Liver (tissue), 9 donors: ENCODE results near the gene NBAS. TPM values are rescaled to one million over a fixed set of nuclear protein-coding genes. Genes with fewer than 3 reads are reported as not detected.

Source experiments
- DNase-seq: peaks from one replicate; pipeline ENCODE4 v3.0.0-alpha.2; 2017; ENCODE audit warnings: low spot score
- H3K27ac ChIP-seq, 2 donors: one replicate each; pipeline ENCODE4 v1.7.0; 2013; ENCODE audit warnings: inconsistent platforms in 2 of 2, low read length in 2 of 2, control low read depth in 1 of 2, low read depth in 1 of 2, mild to moderate bottlenecking in 1 of 2
- H3K27me3 ChIP-seq, 4 donors: one replicate each; pipeline versions ENCODE4 v1.6.1 to v1.7.0; 2013; ENCODE audit warnings: low read length in 3 of 4, inconsistent platforms in 1 of 4, mild to moderate bottlenecking in 1 of 4, moderate library complexity in 1 of 4; ENCODE audit not compliant: control insufficient read depth in 4 of 4, insufficient read depth in 4 of 4
- H3K36me3 ChIP-seq, 4 donors: one replicate each; pipeline versions ENCODE4 v1.6.1 to v1.7.0; 2013; ENCODE audit warnings: low read length in 3 of 4, mild to moderate bottlenecking in 3 of 4, low read depth in 1 of 4, moderate library complexity in 1 of 4; ENCODE audit not compliant: control insufficient read depth in 4 of 4, insufficient read depth in 3 of 4
- H3K4me1 ChIP-seq, 4 donors: one replicate each; pipeline versions ENCODE4 v1.6.1 to v1.7.0; 2013; ENCODE audit warnings: low read length in 3 of 4, mild to moderate bottlenecking in 3 of 4, moderate library complexity in 1 of 4; ENCODE audit not compliant: control insufficient read depth in 4 of 4, insufficient read depth in 4 of 4
- H3K4me3 ChIP-seq, 3 donors: one replicate each; pipeline versions ENCODE4 v1.6.1 to v1.7.0; 2013; ENCODE audit warnings: low read length in 3 of 3, control low read depth in 1 of 3, low read depth in 1 of 3, mild to moderate bottlenecking in 1 of 3
- H3K9ac ChIP-seq, 2 donors: one replicate each; pipeline ENCODE4 v1.7.0; 2013; ENCODE audit warnings: low read length in 2 of 2, mild to moderate bottlenecking in 2 of 2, moderate library complexity in 2 of 2, control low read depth in 1 of 2, low read depth in 1 of 2
- H3K9me3 ChIP-seq, 4 donors: one replicate each; pipeline versions ENCODE4 v1.6.1 to v1.7.0; 2013; ENCODE audit warnings: low read length in 3 of 4; ENCODE audit not compliant: control insufficient read depth in 4 of 4
- ATF3 ChIP-seq: IDR thresholded peaks from 2 replicates; pipeline ENCODE4 v1.6.1; 2016; ENCODE audit warnings: antibody characterized with exemption
- EGR1 ChIP-seq, 2 donors: IDR thresholded peaks; 2 replicates each; pipeline ENCODE4 v1.6.1; 2016 to 2018; ENCODE audit warnings: antibody characterized with exemption in 2 of 2, low read depth in 2 of 2
- FOXA1 ChIP-seq: IDR thresholded peaks from 2 replicates; pipeline ENCODE4 v1.6.1; 2016; ENCODE audit warnings: antibody characterized with exemption
- FOXA2 ChIP-seq: IDR thresholded peaks from 2 replicates; pipeline ENCODE4 v1.6.1; 2016; ENCODE audit warnings: antibody characterized with exemption
- GABPA ChIP-seq, 2 donors: IDR thresholded peaks in 1 of 2; conservative IDR thresholded peaks in 1 of 2; 2 replicates each; pipeline ENCODE4 v1.6.1; 2016; ENCODE audit warnings: antibody characterized with exemption in 2 of 2, mild to moderate bottlenecking in 1 of 2, moderate library complexity in 1 of 2
- HNF4A ChIP-seq, 2 donors: conservative IDR thresholded peaks; 2 replicates each; pipeline ENCODE4 v1.6.1; 2016; ENCODE audit warnings: antibody characterized with exemption in 2 of 2, mild to moderate bottlenecking in 2 of 2
- HNF4G ChIP-seq: IDR thresholded peaks from 2 replicates; pipeline ENCODE4 v1.6.1; 2016; ENCODE audit warnings: antibody characterized with exemption
- JUND ChIP-seq, 2 donors: IDR thresholded peaks; 2 replicates each; pipeline ENCODE4 v1.6.1; 2016; ENCODE audit warnings: antibody characterized with exemption in 2 of 2
- NR2F2 ChIP-seq: IDR thresholded peaks from 2 replicates; pipeline ENCODE4 v1.6.1; 2016; ENCODE audit warnings: antibody characterized with exemption
- RAD21 ChIP-seq, 2 donors: IDR thresholded peaks; 2 replicates each; pipeline ENCODE4 v1.6.1; 2016; ENCODE audit warnings: antibody characterized with exemption in 2 of 2, mild to moderate bottlenecking in 2 of 2
- RXRA ChIP-seq, 2 donors: IDR thresholded peaks; 2 replicates each; pipeline ENCODE4 v1.6.1; 2017 to 2018; ENCODE audit warnings: antibody characterized with exemption in 2 of 2, mild to moderate bottlenecking in 1 of 2
- SP1 ChIP-seq: IDR thresholded peaks from 2 replicates; pipeline ENCODE4 v1.6.1; 2018; ENCODE audit warnings: antibody characterized with exemption, mild to moderate bottlenecking
- TAF1 ChIP-seq: conservative IDR thresholded peaks from 2 replicates; pipeline ENCODE4 v1.6.1; 2016; ENCODE audit warnings: antibody characterized with exemption, mild to moderate bottlenecking
- YY1 ChIP-seq: IDR thresholded peaks from 2 replicates; pipeline ENCODE4 v1.6.1; 2016; ENCODE audit warnings: antibody characterized with exemption, mild to moderate bottlenecking
- ZBTB33 ChIP-seq: IDR thresholded peaks from 2 replicates; pipeline ENCODE4 v1.6.1; 2016; ENCODE audit warnings: antibody characterized with exemption
- WGBS: extraction: QIAGEN DNeasy Blood & Tissue Kit; methylation state at CpG from one replicate; pipeline ENCODE4 v1.1.7; 2013; 5-methylcytosine and 5-hydroxymethylcytosine counted together
- polyA plus RNA-seq, 2 donors: library from polyadenylated mRNA; stranded (reverse) in 1 of 2; unstranded in 1 of 2; fragments of 200-250 nt in 1 of 2; fragments of >200 nt in 1 of 2; fragmentation: Nextera tagmentation in 1 of 2; extraction: Ambion mirVana in 1 of 2; gene quantifications; one replicate each; pipeline versions ENCODE4 v1.2.1 to v1.2.3, GENCODE V29; 2013 to 2015
- total RNA-seq, 2 donors: library from RNA; depleted of rRNA; stranded (reverse); fragments of >200 nt; gene quantifications; one replicate each; pipeline ENCODE4 v1.2.3, GENCODE V29; 2014
- TF ChIP-seq, protein P1 (sequence below): fragments of 150-350 bp; IDR thresholded peaks from 2 replicates; pipeline ENCODE4 v1.5.1; 2017; ENCODE audit warnings: improper control_type of control experiment, low read depth, low read length; ENCODE audit not compliant: missing input control
- TF ChIP-seq, protein P2 (sequence below): IDR thresholded peaks from 2 replicates; pipeline ENCODE4 v1.6.1; 2016; ENCODE audit warnings: antibody characterized with exemption, mild to moderate bottlenecking
- TF ChIP-seq, protein P3 (sequence below): IDR thresholded peaks from 2 replicates; pipeline ENCODE4 v1.6.1; 2016; ENCODE audit warnings: antibody characterized with exemption
- donor health status: healthy.
- donor health status: healthy.
- donor health status: healthy.
- donor health status: healthy.
- donor health status: healthy.

Gene NBAS
- total and polyA plus RNA-seq, 4 donors: 10.5 to 40.0 (median 18.9) TPM

DNA sequence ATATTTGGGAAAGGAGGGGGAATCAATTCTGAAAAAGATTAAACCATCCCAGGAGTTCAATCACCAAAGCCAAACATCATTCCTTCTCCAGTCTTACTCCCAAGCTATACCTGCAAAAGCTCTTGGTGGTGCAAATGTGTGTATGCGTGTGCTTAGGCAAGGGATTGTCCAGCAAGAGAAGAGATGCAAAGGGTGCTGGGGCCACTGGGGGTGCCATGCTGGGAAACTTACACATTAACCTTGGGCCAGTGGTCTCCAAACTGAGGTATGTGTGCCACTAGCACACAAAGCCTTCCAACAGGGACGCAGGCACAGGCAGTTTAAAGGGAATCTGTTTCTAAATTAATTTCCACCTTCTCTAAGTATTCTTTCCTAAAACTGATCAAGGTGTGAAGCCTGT, 307.9 kb downstream of the NBAS start:
- H3K27ac ChIP-seq: no peak overlapping the region
- no peaks in the 10 kb centered on the region for H3K36me3 ChIP-seq
- no peak overlapping the region for H3K9ac ChIP-seq
- no peaks in the 10 kb centered on the region for H3K4me1 ChIP-seq
- DNase-seq: no peak
- no peak for TF ChIP-seq ZBTB33
- TF ChIP-seq, protein P1, sequence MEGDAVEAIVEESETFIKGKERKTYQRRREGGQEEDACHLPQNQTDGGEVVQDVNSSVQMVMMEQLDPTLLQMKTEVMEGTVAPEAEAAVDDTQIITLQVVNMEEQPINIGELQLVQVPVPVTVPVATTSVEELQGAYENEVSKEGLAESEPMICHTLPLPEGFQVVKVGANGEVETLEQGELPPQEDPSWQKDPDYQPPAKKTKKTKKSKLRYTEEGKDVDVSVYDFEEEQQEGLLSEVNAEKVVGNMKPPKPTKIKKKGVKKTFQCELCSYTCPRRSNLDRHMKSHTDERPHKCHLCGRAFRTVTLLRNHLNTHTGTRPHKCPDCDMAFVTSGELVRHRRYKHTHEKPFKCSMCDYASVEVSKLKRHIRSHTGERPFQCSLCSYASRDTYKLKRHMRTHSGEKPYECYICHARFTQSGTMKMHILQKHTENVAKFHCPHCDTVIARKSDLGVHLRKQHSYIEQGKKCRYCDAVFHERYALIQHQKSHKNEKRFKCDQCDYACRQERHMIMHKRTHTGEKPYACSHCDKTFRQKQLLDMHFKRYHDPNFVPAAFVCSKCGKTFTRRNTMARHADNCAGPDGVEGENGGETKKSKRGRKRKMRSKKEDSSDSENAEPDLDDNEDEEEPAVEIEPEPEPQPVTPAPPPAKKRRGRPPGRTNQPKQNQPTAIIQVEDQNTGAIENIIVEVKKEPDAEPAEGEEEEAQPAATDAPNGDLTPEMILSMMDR: no peak
- no peak for TF ChIP-seq FOXA2
- no peak for TF ChIP-seq HNF4A (conservative IDR thresholded peaks at IDR 0.05)
- no peak for TF ChIP-seq FOXA1
- no peak for TF ChIP-seq RAD21 (IDR thresholded peaks at IDR 0.05)
- TF ChIP-seq NR2F2: no peak
- no peak for TF ChIP-seq JUND (IDR thresholded peaks at IDR 0.05)
- TF ChIP-seq HNF4G: no peak
- no peak for TF ChIP-seq GABPA (IDR thresholded peaks at IDR 0.05 in 1 of 2, conservative IDR thresholded peaks at IDR 0.05 in 1 of 2)
- TF ChIP-seq, protein P2, sequence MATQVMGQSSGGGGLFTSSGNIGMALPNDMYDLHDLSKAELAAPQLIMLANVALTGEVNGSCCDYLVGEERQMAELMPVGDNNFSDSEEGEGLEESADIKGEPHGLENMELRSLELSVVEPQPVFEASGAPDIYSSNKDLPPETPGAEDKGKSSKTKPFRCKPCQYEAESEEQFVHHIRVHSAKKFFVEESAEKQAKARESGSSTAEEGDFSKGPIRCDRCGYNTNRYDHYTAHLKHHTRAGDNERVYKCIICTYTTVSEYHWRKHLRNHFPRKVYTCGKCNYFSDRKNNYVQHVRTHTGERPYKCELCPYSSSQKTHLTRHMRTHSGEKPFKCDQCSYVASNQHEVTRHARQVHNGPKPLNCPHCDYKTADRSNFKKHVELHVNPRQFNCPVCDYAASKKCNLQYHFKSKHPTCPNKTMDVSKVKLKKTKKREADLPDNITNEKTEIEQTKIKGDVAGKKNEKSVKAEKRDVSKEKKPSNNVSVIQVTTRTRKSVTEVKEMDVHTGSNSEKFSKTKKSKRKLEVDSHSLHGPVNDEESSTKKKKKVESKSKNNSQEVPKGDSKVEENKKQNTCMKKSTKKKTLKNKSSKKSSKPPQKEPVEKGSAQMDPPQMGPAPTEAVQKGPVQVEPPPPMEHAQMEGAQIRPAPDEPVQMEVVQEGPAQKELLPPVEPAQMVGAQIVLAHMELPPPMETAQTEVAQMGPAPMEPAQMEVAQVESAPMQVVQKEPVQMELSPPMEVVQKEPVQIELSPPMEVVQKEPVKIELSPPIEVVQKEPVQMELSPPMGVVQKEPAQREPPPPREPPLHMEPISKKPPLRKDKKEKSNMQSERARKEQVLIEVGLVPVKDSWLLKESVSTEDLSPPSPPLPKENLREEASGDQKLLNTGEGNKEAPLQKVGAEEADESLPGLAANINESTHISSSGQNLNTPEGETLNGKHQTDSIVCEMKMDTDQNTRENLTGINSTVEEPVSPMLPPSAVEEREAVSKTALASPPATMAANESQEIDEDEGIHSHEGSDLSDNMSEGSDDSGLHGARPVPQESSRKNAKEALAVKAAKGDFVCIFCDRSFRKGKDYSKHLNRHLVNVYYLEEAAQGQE: no peak
- TF ChIP-seq SP1: no peak
- no peak for TF ChIP-seq TAF1
- no peak for TF ChIP-seq EGR1 (IDR thresholded peaks at IDR 0.05; ENCODE audit: low read depth in 2 of 2)
- TF ChIP-seq YY1: no peak
- TF ChIP-seq RXRA (IDR thresholded peaks at IDR 0.05): no peak
- TF ChIP-seq, protein P3, sequence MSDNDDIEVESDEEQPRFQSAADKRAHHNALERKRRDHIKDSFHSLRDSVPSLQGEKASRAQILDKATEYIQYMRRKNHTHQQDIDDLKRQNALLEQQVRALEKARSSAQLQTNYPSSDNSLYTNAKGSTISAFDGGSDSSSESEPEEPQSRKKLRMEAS: no peak
- TF ChIP-seq ATF3: no peak
- H3K9me3 ChIP-seq: no peaks in the 10 kb centered on the region
- no peak overlapping the region for H3K4me3 ChIP-seq
- 98% methylated on average over 2 of the region's 2 CpGs for WGBS
- H3K27me3 ChIP-seq: no peaks in the 10 kb centered on the region

GRCh38 chr2:15251753-15252152, 309.4 kb downstream of the NBAS start:
- Histone ChIP-seq H3K4me3 (no peak overlapping the region), H3K27me3 (no peaks in the 10 kb centered on the region), H3K4me1 (no peaks in the 10 kb centered on the region), H3K9ac (no peak overlapping the region), H3K36me3 (no peaks in the 10 kb centered on the region), H3K27ac (no peak overlapping the region), H3K9me3 (no peaks in the 10 kb centered on the region)
- DNase-seq: no peak
- WGBS: 98% methylated on average over 3 of the region's 3 CpGs
- TF ChIP-seq SP1 (no peak), TAF1 (no peak), FOXA2 (no peak), EGR1 (IDR thresholded peaks at IDR 0.05; ENCODE audit: low read depth in 2 of 2) (no peak), ZBTB33 (no peak), RAD21 (IDR thresholded peaks at IDR 0.05) (no peak), HNF4A (conservative IDR thresholded peaks at IDR 0.05) (no peak), FOXA1 (no peak), ATF3 (no peak), RXRA (IDR thresholded peaks at IDR 0.05) (no peak), YY1 (no peak)
- TF ChIP-seq, protein P3: no peak
- TF ChIP-seq, protein P2: no peak
